Breast epithelium (tissue), 3 donors: Measurements from ENCODE around the gene HBE1.

Experiments used
- POLR2AphosphoS5 ChIP-seq, 3 donors: sonication (generic); formaldehyde crosslinking; IDR thresholded peaks; one replicate each; pipeline ENCODE4 v1.6.1; 2017; ENCODE audit warnings: antibody characterized with exemption in 3 of 3
- TF ChIP-seq, protein P1 (sequence below), 3 donors: fragments of 450-650 bp; IDR thresholded peaks; one replicate each; pipeline ENCODE4 v1.5.1; 2016 to 2017; ENCODE audit warnings: antibody characterized with exemption in 3 of 3, mild to moderate bottlenecking in 3 of 3, moderate library complexity in 3 of 3

DNA sequence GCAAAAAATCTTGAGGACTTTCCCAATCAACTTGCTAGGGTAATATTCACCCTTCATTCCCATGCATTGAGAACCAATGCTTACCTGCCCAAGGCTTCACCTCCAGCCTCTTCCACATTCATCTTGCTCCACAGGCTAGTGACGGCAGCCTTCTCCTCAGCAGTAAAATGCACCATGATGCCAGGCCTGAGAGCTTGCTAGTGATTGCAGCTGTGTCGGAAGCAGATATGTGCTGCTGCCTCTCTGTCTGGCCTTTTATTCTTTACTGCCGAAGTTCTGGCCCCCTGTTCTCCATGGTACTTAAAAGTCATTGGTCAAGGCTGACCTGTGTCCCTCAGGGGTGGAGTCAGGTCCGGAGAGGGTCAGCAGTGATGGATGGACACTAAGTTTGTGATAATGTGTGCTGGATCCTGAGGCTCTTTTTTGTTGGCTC is at the start of gene HBE1:
- TF ChIP-seq, protein P1, sequence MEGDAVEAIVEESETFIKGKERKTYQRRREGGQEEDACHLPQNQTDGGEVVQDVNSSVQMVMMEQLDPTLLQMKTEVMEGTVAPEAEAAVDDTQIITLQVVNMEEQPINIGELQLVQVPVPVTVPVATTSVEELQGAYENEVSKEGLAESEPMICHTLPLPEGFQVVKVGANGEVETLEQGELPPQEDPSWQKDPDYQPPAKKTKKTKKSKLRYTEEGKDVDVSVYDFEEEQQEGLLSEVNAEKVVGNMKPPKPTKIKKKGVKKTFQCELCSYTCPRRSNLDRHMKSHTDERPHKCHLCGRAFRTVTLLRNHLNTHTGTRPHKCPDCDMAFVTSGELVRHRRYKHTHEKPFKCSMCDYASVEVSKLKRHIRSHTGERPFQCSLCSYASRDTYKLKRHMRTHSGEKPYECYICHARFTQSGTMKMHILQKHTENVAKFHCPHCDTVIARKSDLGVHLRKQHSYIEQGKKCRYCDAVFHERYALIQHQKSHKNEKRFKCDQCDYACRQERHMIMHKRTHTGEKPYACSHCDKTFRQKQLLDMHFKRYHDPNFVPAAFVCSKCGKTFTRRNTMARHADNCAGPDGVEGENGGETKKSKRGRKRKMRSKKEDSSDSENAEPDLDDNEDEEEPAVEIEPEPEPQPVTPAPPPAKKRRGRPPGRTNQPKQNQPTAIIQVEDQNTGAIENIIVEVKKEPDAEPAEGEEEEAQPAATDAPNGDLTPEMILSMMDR (IDR thresholded peaks at IDR 0.05) = no peak
- no peak for TF ChIP-seq POLR2AphosphoS5 (IDR thresholded peaks at IDR 0.05)
